Measurements from ENCODE around the gene CRYZ. TPM values are rescaled to one million over a fixed set of nuclear protein-coding genes. Genes with fewer than 3 reads are reported as not detected.
"Not testable (repeated sequence)": the region's sequence is repeated elsewhere in the genome, so short reads cannot be mapped to it uniquely, and the experiment has no call there.

Gene CRYZ
- total RNA-seq, 1 donor from 2014 or later = 21.3 TPM

DNA sequence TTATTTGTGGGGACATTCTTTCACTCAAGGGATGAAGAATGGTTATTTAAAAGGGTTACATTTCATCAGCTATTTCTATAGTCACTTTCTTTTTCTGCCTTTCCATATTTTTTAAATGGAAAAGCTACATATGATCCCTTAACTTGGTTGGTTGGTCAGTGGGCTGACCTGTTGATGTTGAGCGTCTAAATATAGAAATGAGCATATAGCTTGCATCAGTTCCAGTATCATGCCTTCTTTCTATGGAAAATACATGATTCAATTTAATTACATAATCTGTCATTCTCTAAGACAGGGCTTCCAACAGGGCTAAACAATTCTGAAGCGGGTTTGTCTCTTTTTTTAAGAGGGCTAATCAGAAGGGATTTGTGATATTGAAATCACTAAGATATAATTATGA is 40.7 kb upstream of the CRYZ start:
- Mint-ChIP-seq H3K27me3 (ENCODE audit: low read depth) (peaks cover 21% of the 10 kb centered on the region), H3K27ac (no peak overlapping the region), H3K9me3 (no peaks in the 10 kb centered on the region), H3K36me3 (no peaks in the 10 kb centered on the region), H3K4me1 (peaks cover 1% of the 10 kb centered on the region), H3K4me3 (no peak overlapping the region)
- no peak for DNase-seq (ENCODE audit: low spot score in 2 of 2, unreplicated experiment in 2 of 2)
- TF ChIP-seq, protein P1, sequence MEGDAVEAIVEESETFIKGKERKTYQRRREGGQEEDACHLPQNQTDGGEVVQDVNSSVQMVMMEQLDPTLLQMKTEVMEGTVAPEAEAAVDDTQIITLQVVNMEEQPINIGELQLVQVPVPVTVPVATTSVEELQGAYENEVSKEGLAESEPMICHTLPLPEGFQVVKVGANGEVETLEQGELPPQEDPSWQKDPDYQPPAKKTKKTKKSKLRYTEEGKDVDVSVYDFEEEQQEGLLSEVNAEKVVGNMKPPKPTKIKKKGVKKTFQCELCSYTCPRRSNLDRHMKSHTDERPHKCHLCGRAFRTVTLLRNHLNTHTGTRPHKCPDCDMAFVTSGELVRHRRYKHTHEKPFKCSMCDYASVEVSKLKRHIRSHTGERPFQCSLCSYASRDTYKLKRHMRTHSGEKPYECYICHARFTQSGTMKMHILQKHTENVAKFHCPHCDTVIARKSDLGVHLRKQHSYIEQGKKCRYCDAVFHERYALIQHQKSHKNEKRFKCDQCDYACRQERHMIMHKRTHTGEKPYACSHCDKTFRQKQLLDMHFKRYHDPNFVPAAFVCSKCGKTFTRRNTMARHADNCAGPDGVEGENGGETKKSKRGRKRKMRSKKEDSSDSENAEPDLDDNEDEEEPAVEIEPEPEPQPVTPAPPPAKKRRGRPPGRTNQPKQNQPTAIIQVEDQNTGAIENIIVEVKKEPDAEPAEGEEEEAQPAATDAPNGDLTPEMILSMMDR (IDR thresholded peaks at IDR 0.05; ENCODE audit: unreplicated experiment) = no peak

DNA sequence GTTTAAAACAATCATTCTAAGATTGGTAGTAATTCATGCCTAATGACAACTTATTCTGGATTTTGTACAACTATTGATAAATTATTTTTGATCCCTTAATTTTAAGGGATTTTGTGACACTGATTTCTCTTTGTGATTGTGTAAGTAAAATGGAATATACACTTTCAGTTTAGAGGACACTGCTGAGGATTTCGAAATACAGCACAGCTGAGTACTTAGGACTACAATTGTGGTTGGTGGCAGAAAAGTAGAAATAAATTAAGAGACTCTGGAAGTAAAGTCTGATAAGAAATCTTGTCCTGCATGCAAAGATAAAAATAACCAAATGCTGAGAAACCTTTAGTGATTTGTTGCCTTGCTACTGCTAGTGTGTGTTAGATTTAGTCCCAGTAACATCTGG is 40.1 kb upstream of the CRYZ start:
- Mint-ChIP-seq H3K4me1 (peaks cover 1% of the 10 kb centered on the region), H3K36me3 (no peaks in the 10 kb centered on the region), H3K9me3 (no peaks in the 10 kb centered on the region), H3K27me3 (ENCODE audit: low read depth) (peaks cover 21% of the 10 kb centered on the region), H3K4me3 (no peak overlapping the region), H3K27ac (no peak overlapping the region)
- no peak for DNase-seq (ENCODE audit: low spot score in 2 of 2, unreplicated experiment in 2 of 2)
- TF ChIP-seq, protein P1 (IDR thresholded peaks at IDR 0.05; ENCODE audit: unreplicated experiment) = no peak

DNA sequence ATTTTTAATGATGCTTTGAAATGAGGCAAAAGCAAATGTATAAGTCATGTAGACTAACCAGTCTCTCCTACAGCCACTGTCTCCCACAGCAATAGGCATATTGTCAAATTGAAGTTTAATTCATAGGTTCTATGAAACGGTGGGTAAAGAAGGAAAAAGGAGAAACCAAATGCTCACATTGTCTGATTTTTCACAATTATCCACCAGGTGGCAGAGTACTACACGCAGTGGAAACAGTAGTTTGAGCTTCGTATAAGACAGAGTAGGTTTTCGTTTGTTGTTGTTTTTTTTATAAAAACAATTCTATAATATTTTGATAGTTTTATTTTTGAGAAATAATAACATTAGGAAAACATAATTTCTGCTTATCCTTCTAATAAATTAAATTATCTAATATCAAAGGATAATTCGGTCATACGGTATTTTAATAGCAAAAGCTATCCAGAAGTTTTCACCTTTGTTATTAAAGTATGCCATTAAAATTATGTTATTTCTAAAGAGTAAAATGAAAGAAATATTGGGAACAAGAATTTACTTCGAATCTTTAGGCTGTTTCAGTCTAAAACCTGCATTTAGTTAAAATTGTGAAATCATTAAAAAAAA is 39.2 kb upstream of the CRYZ start:
- H3K4me1 Mint-ChIP-seq = peaks cover 1% of the 10 kb centered on the region
- DNase-seq (ENCODE audit: low spot score in 2 of 2, unreplicated experiment in 2 of 2) = no peak
- peaks cover 21% of the 10 kb centered on the region for H3K27me3 Mint-ChIP-seq (ENCODE audit: low read depth)
- H3K27ac Mint-ChIP-seq = no peak overlapping the region
- no peaks in the 10 kb centered on the region for H3K36me3 Mint-ChIP-seq
- no peak overlapping the region for H3K4me3 Mint-ChIP-seq
- no peaks in the 10 kb centered on the region for H3K9me3 Mint-ChIP-seq
- TF ChIP-seq, protein P1 (IDR thresholded peaks at IDR 0.05; ENCODE audit: unreplicated experiment) = peak; percentile 81

DNA sequence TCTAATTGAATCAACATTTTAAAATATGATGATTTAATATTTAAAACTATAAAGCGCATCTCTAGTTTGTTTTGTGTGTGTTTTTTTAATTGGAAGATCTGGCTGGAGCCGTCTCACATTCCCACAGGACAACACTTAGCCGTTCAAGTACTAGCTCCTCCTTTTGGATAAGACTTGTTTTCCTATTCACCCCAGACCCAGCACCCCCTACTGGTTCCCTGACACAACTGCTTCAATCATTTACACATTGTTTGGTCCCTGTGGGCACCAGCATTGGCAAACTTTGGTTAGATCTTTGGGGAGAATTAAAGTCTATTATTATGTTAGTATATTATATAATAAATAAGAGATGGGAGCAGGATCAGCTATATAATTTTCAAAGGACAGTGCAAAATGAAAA is 34.6 kb upstream of the CRYZ start:
- no peaks in the 10 kb centered on the region for H3K9me3 Mint-ChIP-seq
- peaks cover 2% of the 10 kb centered on the region for H3K36me3 Mint-ChIP-seq
- no peaks in the 10 kb centered on the region for H3K4me1 Mint-ChIP-seq
- TF ChIP-seq, protein P1 (IDR thresholded peaks at IDR 0.05; ENCODE audit: unreplicated experiment) = peak; percentile 42
- H3K27ac Mint-ChIP-seq = no peak overlapping the region
- peaks cover 10% of the 10 kb centered on the region for H3K27me3 Mint-ChIP-seq (ENCODE audit: low read depth)
- no peak overlapping the region for H3K4me3 Mint-ChIP-seq
- DNase-seq (ENCODE audit: low spot score in 2 of 2, unreplicated experiment in 2 of 2) = no peak

DNA sequence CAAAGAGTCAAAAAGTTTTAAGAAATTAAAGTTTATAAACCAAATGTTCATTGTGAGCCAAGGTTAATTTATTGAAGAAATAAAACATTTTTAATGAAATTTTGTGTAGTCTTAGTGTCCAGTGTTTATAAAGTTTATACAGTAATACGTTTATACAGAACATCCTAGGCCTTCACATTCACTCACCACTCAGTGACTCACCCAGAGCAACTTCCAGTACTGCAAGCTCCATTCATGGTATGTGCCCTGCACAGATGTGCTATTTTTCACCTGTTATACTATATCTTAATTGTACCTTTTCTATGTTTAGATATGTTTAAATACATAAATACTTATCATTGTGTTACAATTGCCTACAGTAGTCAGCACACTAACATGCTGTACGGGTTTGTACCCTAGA is 33.7 kb upstream of the CRYZ start:
- H3K36me3 Mint-ChIP-seq = peaks cover 4% of the 10 kb centered on the region
- H3K9me3 Mint-ChIP-seq = no peaks in the 10 kb centered on the region
- H3K4me3 Mint-ChIP-seq = no peak overlapping the region
- no peak overlapping the region for H3K27ac Mint-ChIP-seq
- no peak for DNase-seq (ENCODE audit: low spot score in 2 of 2, unreplicated experiment in 2 of 2)
- no peaks in the 10 kb centered on the region for H3K4me1 Mint-ChIP-seq
- H3K27me3 Mint-ChIP-seq (ENCODE audit: low read depth) = peaks cover 6% of the 10 kb centered on the region
- TF ChIP-seq, protein P1 (IDR thresholded peaks at IDR 0.05; ENCODE audit: unreplicated experiment) = no peak

DNA sequence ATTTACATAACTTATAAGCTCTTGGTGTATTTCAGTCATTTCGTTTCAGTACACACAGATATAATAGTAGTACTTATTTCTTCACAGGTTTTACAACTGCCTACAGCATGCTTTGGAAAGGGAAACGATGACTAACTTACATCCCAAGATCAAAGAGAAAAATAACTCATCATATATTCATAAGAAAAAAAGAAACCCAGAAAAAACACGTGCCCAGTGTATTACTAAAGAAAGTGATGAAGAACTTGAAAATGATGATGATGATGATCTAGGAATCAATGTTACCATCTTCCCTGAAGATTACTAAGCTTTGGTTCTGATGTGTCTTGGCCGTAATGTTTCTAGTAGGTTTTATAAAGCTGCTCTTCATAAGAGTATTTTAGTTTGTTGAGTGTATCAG is 31.0 kb upstream of the CRYZ start:
- DNase-seq (ENCODE audit: low spot score in 2 of 2, unreplicated experiment in 2 of 2) = no peak
- Mint-ChIP-seq H3K27me3 (ENCODE audit: low read depth) (no peaks in the 10 kb centered on the region), H3K4me3 (no peak overlapping the region), H3K27ac (no peak overlapping the region), H3K9me3 (no peaks in the 10 kb centered on the region), H3K4me1 (no peaks in the 10 kb centered on the region), H3K36me3 (peaks cover 10% of the 10 kb centered on the region)
- TF ChIP-seq, protein P1 (IDR thresholded peaks at IDR 0.05; ENCODE audit: unreplicated experiment) = no peak

DNA sequence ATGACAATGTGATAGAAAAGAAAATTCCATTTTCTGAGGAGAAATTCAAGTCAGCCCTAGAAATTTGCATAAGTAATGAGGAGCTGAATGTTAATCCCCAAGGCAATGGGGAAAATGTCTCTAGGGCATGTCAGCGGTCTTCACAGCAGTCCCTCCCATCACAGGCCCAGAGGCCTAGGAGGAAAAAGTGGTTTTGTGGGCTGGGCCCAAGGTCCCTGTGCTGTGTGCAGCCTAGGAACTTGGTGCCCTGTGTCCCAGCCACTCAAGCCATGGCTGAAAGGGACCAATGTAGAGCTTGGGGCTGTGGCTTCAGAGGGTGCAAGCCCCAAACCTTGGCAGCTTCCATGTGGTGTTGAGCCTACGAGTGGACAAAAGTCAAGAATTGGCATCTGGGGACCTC is 23.8 kb upstream of the CRYZ start:
- DNase-seq (ENCODE audit: low spot score in 2 of 2, unreplicated experiment in 2 of 2); H3K27ac Mint-ChIP-seq; H3K4me3 Mint-ChIP-seq; H3K4me1 Mint-ChIP-seq; H3K27me3 Mint-ChIP-seq (ENCODE audit: low read depth): not testable (repeated sequence)
- H3K9me3 Mint-ChIP-seq = peaks cover 27% of the 10 kb centered on the region
- H3K36me3 Mint-ChIP-seq = peaks cover 54% of the 10 kb centered on the region
